ENCODE results near the gene ANGPT4. TPM values are rescaled to one million over a fixed set of nuclear protein-coding genes. Genes with fewer than 3 reads are reported as not detected.

ANGPT4 gene
- total and polyA plus RNA-seq, 2 of the 8 experiments (the other 6 are each of a cell fraction or from before 2014, with no cell fraction given): 0.07 to 0.33 TPM

GRCh38 chr20:840858-841567 lies 75.1 kb downstream of the ANGPT4 start (continued):
- no peak for TF ChIP-seq CHD7 (IDR thresholded peaks at IDR 0.05; ENCODE audit: insufficient replicate concordance, low read length)
- TF ChIP-seq POLR2A (IDR thresholded peaks at IDR 0.05; ENCODE audit: control extremely low read depth in 1 of 2, low read depth in 2 of 2, low read length in 2 of 2): no peak
- no peak for TF ChIP-seq MAFK (IDR thresholded peaks at IDR 0.05; ENCODE audit: low read depth, low read length)
- TF ChIP-seq RAD21 (IDR thresholded peaks at IDR 0.05 in 1 of 2, conservative IDR thresholded peaks at IDR 0.05 in 1 of 2; ENCODE audit: low read depth in 2 of 2, low read length in 2 of 2): no peak
- TF ChIP-seq HDAC6 (IDR thresholded peaks at IDR 0.05; ENCODE audit: low read depth, low read length): no peak
- peak in 1 of 2 experiments; percentile 94; a peak in 2 of 4 replicates for TF ChIP-seq HDAC2 (IDR thresholded peaks at IDR 0.05; ENCODE audit: borderline replicate concordance in 1 of 2, low read depth in 2 of 2, low read length in 2 of 2)
- no peak for TF ChIP-seq JUN (IDR thresholded peaks at IDR 0.05; ENCODE audit: low read depth, low read length)
- no peak for TF ChIP-seq SUZ12 (IDR thresholded peaks at IDR 0.05; ENCODE audit: low read length)
- TF ChIP-seq CEBPB (IDR thresholded peaks at IDR 0.05; ENCODE audit: low read depth, low read length): peak; percentile 97
- TF ChIP-seq GTF2F1 (IDR thresholded peaks at IDR 0.05; ENCODE audit: borderline replicate concordance, low read depth, low read length): no peak
- TF ChIP-seq SIRT6 (IDR thresholded peaks at IDR 0.05; ENCODE audit: low read length): no peak
